ENCODE results near the gene TNRC6B.

TNRC6B gene

GRCh38 chr22:40138866-40139265 lies 38.9 kb upstream of the TNRC6B start:
- Histone ChIP-seq H3K4me2 (ENCODE audit: low read length, poor library complexity, severe bottlenecking) (no peak overlapping the region), H3K23ac (ENCODE audit: low read length in 2 of 2) (no peak overlapping the region), H2BK5ac (ENCODE audit: low read depth, low read length, poor library complexity, severe bottlenecking) (no peak overlapping the region), H3K18ac (ENCODE audit: low read depth in 1 of 2, low read length in 2 of 2) (no peak overlapping the region), H2BK120ac (ENCODE audit: low read depth, low read length) (no peak overlapping the region), H3K27ac (ENCODE audit: low read length, poor library complexity, severe bottlenecking) (no peak overlapping the region), H3K36me3 (ENCODE audit: control insufficient read depth in 1 of 2, insufficient read depth in 2 of 2, low read depth in 1 of 2, low read length in 2 of 2) (peaks cover 0 to 11% of the 10 kb centered on the region in 2 experiments), H3K79me1 (replicated peaks; ENCODE audit: low read length, poor library complexity, severe bottlenecking) (no peaks in the 10 kb centered on the region), H4K8ac (ENCODE audit: low read length) (no peak overlapping the region), H3K4me1 (ENCODE audit: control insufficient read depth, insufficient read depth, low read depth, low read length) (peaks cover 1% of the 10 kb centered on the region), H2AFZ (ENCODE audit: low read depth, low read length) (no peak overlapping the region), H4K91ac (ENCODE audit: low read length) (no peak overlapping the region), H3K14ac (ENCODE audit: low read length in 2 of 2) (no peak overlapping the region), H3K27me3 (ENCODE audit: control insufficient read depth in 1 of 2, insufficient read depth in 1 of 2, low read length in 2 of 2) (no peaks in the 10 kb centered on the region), H3K9me3 (ENCODE audit: control insufficient read depth, low read length) (no peaks in the 10 kb centered on the region), H2AK5ac (ENCODE audit: low read length, severe bottlenecking) (no peak overlapping the region), H2BK15ac (ENCODE audit: low read depth, poor library complexity, severe bottlenecking) (no peak overlapping the region), H2BK12ac (ENCODE audit: low read length in 2 of 2) (no peak overlapping the region), H3K4ac (ENCODE audit: low read depth in 1 of 2, low read length in 2 of 2) (no peak overlapping the region), H3K9ac (ENCODE audit: low read length) (no peak overlapping the region), H3K4me3 (ENCODE audit: insufficient read depth in 1 of 2, low read depth in 1 of 2, low read length in 2 of 2) (no peak overlapping the region)
- DNase-seq: no peak

GRCh38 chr22:40147388-40148176 lies 30.1 kb upstream of the TNRC6B start:
- Histone ChIP-seq H3K27me3 (ENCODE audit: control insufficient read depth in 1 of 2, insufficient read depth in 1 of 2, low read length in 2 of 2) (no peaks in the 10 kb centered on the region), H3K4ac (ENCODE audit: low read depth in 1 of 2, low read length in 2 of 2) (no peak overlapping the region), H2AK5ac (ENCODE audit: low read length, severe bottlenecking) (no peak overlapping the region), H2BK12ac (ENCODE audit: low read length in 2 of 2) (no peak overlapping the region), H3K27ac (ENCODE audit: low read length, poor library complexity, severe bottlenecking) (no peak overlapping the region), H3K18ac (ENCODE audit: low read depth in 1 of 2, low read length in 2 of 2) (no peak overlapping the region), H3K23ac (ENCODE audit: low read length in 2 of 2) (no peak overlapping the region), H3K4me3 (ENCODE audit: insufficient read depth in 1 of 2, low read depth in 1 of 2, low read length in 2 of 2) (no peak overlapping the region), H4K8ac (ENCODE audit: low read length) (no peak overlapping the region), H2BK15ac (ENCODE audit: low read depth, poor library complexity, severe bottlenecking) (no peak overlapping the region), H3K14ac (ENCODE audit: low read length in 2 of 2) (no peak overlapping the region), H3K4me2 (ENCODE audit: low read length, poor library complexity, severe bottlenecking) (no peak overlapping the region), H3K79me1 (replicated peaks; ENCODE audit: low read length, poor library complexity, severe bottlenecking) (no peaks in the 10 kb centered on the region), H4K91ac (ENCODE audit: low read length) (no peak overlapping the region), H3K9ac (ENCODE audit: low read length) (no peak overlapping the region), H3K4me1 (ENCODE audit: control insufficient read depth, insufficient read depth, low read depth, low read length) (no peaks in the 10 kb centered on the region), H3K36me3 (ENCODE audit: control insufficient read depth in 1 of 2, insufficient read depth in 2 of 2, low read depth in 1 of 2, low read length in 2 of 2) (no peaks in the 10 kb centered on the region), H3K9me3 (ENCODE audit: control insufficient read depth, low read length) (no peaks in the 10 kb centered on the region), H2BK5ac (ENCODE audit: low read depth, low read length, poor library complexity, severe bottlenecking) (no peak overlapping the region), H2BK120ac (ENCODE audit: low read depth, low read length) (no peak overlapping the region), H2AFZ (ENCODE audit: low read depth, low read length) (no peak overlapping the region)
- DNase-seq: no peak
- WGBS: 72% methylated on average over 10 of the region's 10 CpGs

GRCh38 chr22:40153192-40153591 lies 24.5 kb upstream of the TNRC6B start:
- Histone ChIP-seq H3K9me3 (ENCODE audit: control insufficient read depth, low read length) (no peaks in the 10 kb centered on the region), H3K27ac (ENCODE audit: low read length, poor library complexity, severe bottlenecking) (no peak overlapping the region), H3K36me3 (ENCODE audit: control insufficient read depth in 1 of 2, insufficient read depth in 2 of 2, low read depth in 1 of 2, low read length in 2 of 2) (peaks cover 0 to 5% of the 10 kb centered on the region in 2 experiments), H3K23ac (ENCODE audit: low read length in 2 of 2) (no peak overlapping the region), H3K4me2 (ENCODE audit: low read length, poor library complexity, severe bottlenecking) (no peak overlapping the region), H3K4me3 (ENCODE audit: insufficient read depth in 1 of 2, low read depth in 1 of 2, low read length in 2 of 2) (no peak overlapping the region), H3K14ac (ENCODE audit: low read length in 2 of 2) (no peak overlapping the region), H2BK120ac (ENCODE audit: low read depth, low read length) (no peak overlapping the region), H2AFZ (ENCODE audit: low read depth, low read length) (no peak overlapping the region), H3K79me1 (replicated peaks; ENCODE audit: low read length, poor library complexity, severe bottlenecking) (no peaks in the 10 kb centered on the region), H4K8ac (ENCODE audit: low read length) (no peak overlapping the region), H3K18ac (ENCODE audit: low read depth in 1 of 2, low read length in 2 of 2) (no peak overlapping the region), H4K91ac (ENCODE audit: low read length) (no peak overlapping the region), H2AK5ac (ENCODE audit: low read length, severe bottlenecking) (no peak overlapping the region), H3K4me1 (ENCODE audit: control insufficient read depth, insufficient read depth, low read depth, low read length) (peaks cover 2% of the 10 kb centered on the region), H3K9ac (ENCODE audit: low read length) (no peak overlapping the region), H2BK5ac (ENCODE audit: low read depth, low read length, poor library complexity, severe bottlenecking) (no peak overlapping the region), H3K4ac (ENCODE audit: low read depth in 1 of 2, low read length in 2 of 2) (no peak overlapping the region), H3K27me3 (ENCODE audit: control insufficient read depth in 1 of 2, insufficient read depth in 1 of 2, low read length in 2 of 2) (no peaks in the 10 kb centered on the region), H2BK15ac (ENCODE audit: low read depth, poor library complexity, severe bottlenecking) (no peak overlapping the region), H2BK12ac (ENCODE audit: low read length in 2 of 2) (no peak overlapping the region)
- no peak for DNase-seq
- WGBS: 96% methylated on average over 2 of the region's 4 CpGs

GRCh38 chr22:40153705-40154104 lies 24.0 kb upstream of the TNRC6B start:
- WGBS: 97% methylated on average over 3 of the region's 4 CpGs
- H3K4me2 ChIP-seq (ENCODE audit: low read length, poor library complexity, severe bottlenecking): no peak overlapping the region
- H3K9ac ChIP-seq (ENCODE audit: low read length): no peak overlapping the region
- peaks cover 0 to 5% of the 10 kb centered on the region in 2 experiments for H3K36me3 ChIP-seq (ENCODE audit: control insufficient read depth in 1 of 2, insufficient read depth in 2 of 2, low read depth in 1 of 2, low read length in 2 of 2)
- H2BK15ac ChIP-seq (ENCODE audit: low read depth, poor library complexity, severe bottlenecking): no peak overlapping the region
- H2BK12ac ChIP-seq (ENCODE audit: low read length in 2 of 2): no peak overlapping the region
- H2AK5ac ChIP-seq (ENCODE audit: low read length, severe bottlenecking): no peak overlapping the region
- DNase-seq: no peak
- no peaks in the 10 kb centered on the region for H3K9me3 ChIP-seq (ENCODE audit: control insufficient read depth, low read length)
- no peak overlapping the region for H3K18ac ChIP-seq (ENCODE audit: low read depth in 1 of 2, low read length in 2 of 2)
- no peak overlapping the region for H3K23ac ChIP-seq (ENCODE audit: low read length in 2 of 2)
- H3K4ac ChIP-seq (ENCODE audit: low read depth in 1 of 2, low read length in 2 of 2): no peak overlapping the region
- no peak overlapping the region for H2BK120ac ChIP-seq (ENCODE audit: low read depth, low read length)
- no peak overlapping the region for H3K27ac ChIP-seq (ENCODE audit: low read length, poor library complexity, severe bottlenecking)
- H3K27me3 ChIP-seq (ENCODE audit: control insufficient read depth in 1 of 2, insufficient read depth in 1 of 2, low read length in 2 of 2): no peaks in the 10 kb centered on the region
- H3K14ac ChIP-seq (ENCODE audit: low read length in 2 of 2): no peak overlapping the region
- peaks cover 2% of the 10 kb centered on the region for H3K4me1 ChIP-seq (ENCODE audit: control insufficient read depth, insufficient read depth, low read depth, low read length)
- H3K4me3 ChIP-seq (ENCODE audit: insufficient read depth in 1 of 2, low read depth in 1 of 2, low read length in 2 of 2): no peak overlapping the region
- H4K91ac ChIP-seq (ENCODE audit: low read length): no peak overlapping the region
- no peak overlapping the region for H2BK5ac ChIP-seq (ENCODE audit: low read depth, low read length, poor library complexity, severe bottlenecking)
- no peak overlapping the region for H2AFZ ChIP-seq (ENCODE audit: low read depth, low read length)
- no peaks in the 10 kb centered on the region for H3K79me1 ChIP-seq (replicated peaks; ENCODE audit: low read length, poor library complexity, severe bottlenecking)
- H4K8ac ChIP-seq (ENCODE audit: low read length): no peak overlapping the region

Data from mesenchymal stem cell (in vitro differentiated cells and primary cell).